HUES48 (cell line): ENCODE data around the gene KCTD20.
"Not testable (repeated sequence)": the region's sequence is repeated elsewhere in the genome, so short reads cannot be mapped to it uniquely, and the experiment has no call there.

Source experiments
- H3K27ac ChIP-seq: one replicate; pipeline ENCODE4 v1.7.0; 2013; ENCODE audit warnings: low read depth, low read length, inconsistent platforms
- H3K27me3 ChIP-seq: 2 replicates; pipeline ENCODE4 v1.6.1; 2013; ENCODE audit warnings: mild to moderate bottlenecking, low read length; ENCODE audit not compliant: control insufficient read depth, insufficient read depth
- H3K36me3 ChIP-seq: 2 replicates; pipeline ENCODE4 v1.6.1; 2013; ENCODE audit warnings: low read length; ENCODE audit not compliant: control insufficient read depth, insufficient read depth
- H3K4me1 ChIP-seq: 2 replicates; pipeline ENCODE4 v1.6.1; 2013; ENCODE audit warnings: mild to moderate bottlenecking, low read length; ENCODE audit not compliant: control insufficient read depth, insufficient read depth
- H3K4me3 ChIP-seq: 2 replicates; pipeline ENCODE4 v1.5.1; 2013; ENCODE audit warnings: mild to moderate bottlenecking, low read depth, low read length
- H3K9ac ChIP-seq: 2 replicates; pipeline ENCODE4 v1.6.1; 2013; ENCODE audit warnings: mild to moderate bottlenecking, low read depth, low read length, moderate library complexity
- H3K9me3 ChIP-seq: 2 replicates; pipeline ENCODE4 v1.6.1; 2013; ENCODE audit warnings: low read length; ENCODE audit not compliant: control insufficient read depth, insufficient read depth

Gene KCTD20

DNA sequence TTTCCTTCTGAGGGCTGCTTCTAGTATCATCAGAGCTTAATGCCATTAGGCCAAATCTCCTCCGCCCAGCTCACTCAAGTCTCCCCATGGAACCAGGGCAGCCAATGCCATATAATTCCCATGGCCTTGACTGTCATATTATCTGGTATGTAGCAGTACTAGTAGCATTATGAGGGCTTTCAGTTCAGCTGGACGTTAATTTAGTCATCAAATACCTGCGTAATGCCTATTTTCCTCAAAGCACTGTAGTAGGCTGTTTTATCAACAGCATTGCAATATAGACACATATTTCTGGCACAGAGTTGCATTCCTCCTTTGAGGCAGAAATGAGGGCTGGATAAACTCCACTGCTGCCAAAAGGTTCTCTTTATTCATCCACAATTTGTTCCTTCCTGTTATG lies 1.7 kb downstream of the KCTD20 start:
- no peaks in the 10 kb centered on the region for H3K9me3 ChIP-seq
- no peaks in the 10 kb centered on the region for H3K27me3 ChIP-seq
- no peak overlapping the region for H3K27ac ChIP-seq
- no peaks in the 10 kb centered on the region for H3K36me3 ChIP-seq
- no peak overlapping the region for H3K9ac ChIP-seq
- peak overlapping the region; percentile 89 for H3K4me3 ChIP-seq
- H3K4me1 ChIP-seq: peaks cover 18% of the 10 kb centered on the region

DNA sequence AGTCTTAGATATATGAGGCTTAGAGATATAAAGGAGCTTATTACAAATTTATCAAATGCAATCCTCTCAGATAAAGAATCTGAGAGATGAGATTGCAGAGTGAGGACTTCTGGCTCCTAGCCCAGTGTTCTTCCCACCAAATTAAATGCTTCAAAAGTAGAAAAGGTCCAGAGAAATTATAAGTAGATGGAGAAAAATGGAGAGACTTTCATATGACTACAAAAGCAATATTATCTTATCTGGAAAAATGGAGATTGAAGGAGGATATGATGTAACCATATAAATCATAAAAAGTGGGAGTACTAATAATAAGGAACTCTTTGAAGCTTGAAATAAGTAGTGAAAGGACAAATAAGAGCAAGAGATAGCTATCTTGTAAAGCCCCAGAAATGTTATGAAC lies 2.8 kb downstream of the KCTD20 start:
- no peaks in the 10 kb centered on the region for H3K27me3 ChIP-seq
- H3K9ac ChIP-seq: no peak overlapping the region
- peaks cover 18% of the 10 kb centered on the region for H3K4me1 ChIP-seq
- no peaks in the 10 kb centered on the region for H3K9me3 ChIP-seq
- H3K4me3 ChIP-seq: no peak overlapping the region
- no peak overlapping the region for H3K27ac ChIP-seq
- no peaks in the 10 kb centered on the region for H3K36me3 ChIP-seq

DNA sequence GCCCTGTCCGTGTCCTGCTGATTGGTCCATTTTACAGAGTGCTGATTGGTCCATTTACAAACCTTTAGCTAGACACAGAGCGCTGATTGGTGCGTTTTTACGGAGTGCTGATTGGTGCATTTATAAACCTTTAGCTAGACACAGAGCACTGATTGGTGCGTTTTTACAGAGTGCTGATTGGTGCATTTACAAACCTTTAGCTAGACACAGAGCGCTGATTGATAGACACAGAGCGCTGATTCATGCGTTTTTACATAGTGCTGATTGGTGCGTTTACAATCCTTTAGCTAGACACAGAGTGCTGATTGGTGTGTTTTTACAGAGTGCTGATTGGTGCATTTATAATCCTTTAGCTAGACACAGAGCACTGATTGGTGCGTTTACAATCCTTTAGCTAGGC lies 6.4 kb downstream of the KCTD20 start:
- not testable (repeated sequence) for H3K9ac ChIP-seq, H3K27ac ChIP-seq, H3K36me3 ChIP-seq, H3K27me3 ChIP-seq, H3K4me1 ChIP-seq, H3K4me3 ChIP-seq, H3K9me3 ChIP-seq

DNA sequence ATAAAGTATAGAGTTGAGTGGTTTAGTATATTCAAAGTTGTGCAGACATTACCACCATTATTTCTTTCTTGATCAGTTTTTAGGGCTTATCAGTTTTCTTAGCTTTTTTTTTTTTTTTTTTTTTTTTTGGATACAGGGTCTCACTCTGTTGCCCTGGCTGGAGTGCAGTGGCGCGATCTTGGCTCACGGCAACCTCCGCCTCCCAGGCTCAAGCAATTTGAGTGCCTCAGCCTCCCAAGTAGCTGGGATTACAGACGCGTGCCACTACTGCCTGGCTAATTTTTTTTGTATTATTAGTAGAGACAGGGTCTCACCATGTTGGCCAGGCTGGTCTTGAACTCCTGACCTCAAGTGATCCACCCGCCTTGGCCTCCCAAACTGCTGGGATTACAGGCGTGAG lies 10.1 kb downstream of the KCTD20 start:
- H3K27me3 ChIP-seq, H3K9ac ChIP-seq, H3K9me3 ChIP-seq, H3K4me1 ChIP-seq, H3K36me3 ChIP-seq, H3K27ac ChIP-seq, H3K4me3 ChIP-seq: not testable (repeated sequence)

DNA sequence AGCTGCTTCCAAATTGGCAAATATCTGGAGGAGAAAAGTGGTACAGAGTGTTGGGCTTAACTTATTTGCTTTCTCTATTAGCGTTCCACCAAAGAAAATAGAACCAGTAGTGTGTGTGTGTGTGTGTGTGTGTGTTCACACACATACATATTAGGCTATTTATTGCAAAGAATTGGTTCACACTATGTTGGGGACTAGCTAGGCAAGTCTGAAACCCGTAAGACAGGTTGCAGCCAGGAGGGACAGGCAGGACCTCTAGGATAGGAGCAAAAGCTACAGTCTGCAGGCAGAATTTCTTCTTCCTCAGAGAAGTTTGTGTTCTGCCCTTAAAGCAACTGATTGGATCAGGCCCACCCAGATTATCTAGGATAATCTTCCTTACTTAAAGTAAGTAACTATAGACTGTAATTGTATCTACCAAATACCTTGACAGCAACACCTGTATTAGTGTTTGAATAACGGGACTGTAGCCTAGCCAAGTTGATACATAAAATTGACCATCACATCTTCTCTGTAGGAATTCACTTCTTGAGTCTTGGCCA lies 12.8 kb downstream of the KCTD20 start:
- Histone ChIP-seq H3K9me3 (no peaks in the 10 kb centered on the region), H3K4me3 (no peak overlapping the region), H3K27ac (no peak overlapping the region), H3K9ac (no peak overlapping the region), H3K27me3 (no peaks in the 10 kb centered on the region), H3K36me3 (no peaks in the 10 kb centered on the region), H3K4me1 (no peaks in the 10 kb centered on the region)

DNA sequence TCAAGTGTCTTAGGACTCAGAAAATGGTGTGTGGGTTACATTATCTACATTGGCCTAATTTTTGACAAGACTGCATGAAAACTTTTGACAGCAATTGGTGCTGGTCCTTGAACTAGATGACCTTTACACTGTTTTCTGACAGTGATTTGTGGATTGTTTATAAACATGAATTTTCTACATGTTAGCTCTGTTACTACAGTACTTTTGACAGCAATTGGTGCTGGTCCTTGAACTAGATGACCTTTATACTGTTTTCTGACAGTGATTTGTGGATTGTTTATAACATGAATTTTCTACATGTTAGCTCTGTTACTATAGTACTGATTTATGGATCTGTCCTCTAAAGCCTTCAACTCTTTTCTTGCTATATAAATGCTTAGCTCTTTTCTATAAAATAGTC lies 16.7 kb downstream of the KCTD20 start:
- Histone ChIP-seq H3K4me3 (no peak overlapping the region), H3K4me1 (peaks cover 14% of the 10 kb centered on the region), H3K27ac (no peak overlapping the region), H3K9me3 (no peaks in the 10 kb centered on the region), H3K27me3 (no peaks in the 10 kb centered on the region), H3K9ac (no peak overlapping the region), H3K36me3 (no peaks in the 10 kb centered on the region)

DNA sequence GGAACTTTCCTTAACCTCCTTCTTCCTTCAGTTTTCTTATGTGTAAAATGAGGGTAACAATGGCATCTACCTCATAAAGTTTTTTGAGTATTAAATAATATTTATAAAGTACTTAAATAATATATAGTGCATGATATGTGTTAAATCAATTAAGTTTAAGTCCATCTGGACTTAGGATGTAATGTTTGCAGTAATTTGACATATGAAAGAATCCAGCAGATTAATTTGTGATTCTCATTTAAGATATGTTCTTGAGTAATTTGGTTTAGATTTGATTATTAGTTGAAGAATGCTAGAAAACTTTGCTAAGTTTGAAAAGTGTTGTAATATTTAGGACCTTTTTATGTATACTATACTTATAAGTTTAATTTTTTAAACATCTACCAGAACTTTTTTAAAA lies 18.1 kb downstream of the KCTD20 start:
- Histone ChIP-seq H3K4me1 (peaks cover 14% of the 10 kb centered on the region), H3K27ac (no peak overlapping the region), H3K9me3 (no peaks in the 10 kb centered on the region), H3K36me3 (no peaks in the 10 kb centered on the region), H3K9ac (no peak overlapping the region), H3K27me3 (no peaks in the 10 kb centered on the region), H3K4me3 (no peak overlapping the region)

DNA sequence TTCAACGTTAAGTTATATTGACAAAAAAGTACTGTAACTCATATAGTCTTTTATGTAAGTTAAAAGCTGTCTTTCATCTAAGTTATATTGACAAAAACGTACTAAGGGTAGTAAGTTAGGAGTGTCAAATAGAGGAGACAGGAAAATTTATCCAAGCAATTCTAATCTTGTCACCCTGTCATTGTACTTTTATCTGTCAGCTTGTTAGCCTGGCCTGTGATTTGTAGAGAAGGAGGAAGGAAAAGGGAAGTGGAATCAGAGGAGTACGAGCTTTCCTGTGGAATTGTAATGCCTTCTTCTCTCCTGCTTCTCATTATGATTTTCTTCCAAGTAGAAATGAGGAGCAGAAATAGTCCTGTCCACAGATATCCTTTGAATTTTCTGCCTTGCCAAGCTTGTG lies 18.8 kb downstream of the KCTD20 start:
- Histone ChIP-seq H3K4me1 (peaks cover 14% of the 10 kb centered on the region), H3K27ac (no peak overlapping the region), H3K9me3 (no peaks in the 10 kb centered on the region), H3K36me3 (no peaks in the 10 kb centered on the region), H3K27me3 (no peaks in the 10 kb centered on the region), H3K4me3 (no peak overlapping the region), H3K9ac (no peak overlapping the region)

DNA sequence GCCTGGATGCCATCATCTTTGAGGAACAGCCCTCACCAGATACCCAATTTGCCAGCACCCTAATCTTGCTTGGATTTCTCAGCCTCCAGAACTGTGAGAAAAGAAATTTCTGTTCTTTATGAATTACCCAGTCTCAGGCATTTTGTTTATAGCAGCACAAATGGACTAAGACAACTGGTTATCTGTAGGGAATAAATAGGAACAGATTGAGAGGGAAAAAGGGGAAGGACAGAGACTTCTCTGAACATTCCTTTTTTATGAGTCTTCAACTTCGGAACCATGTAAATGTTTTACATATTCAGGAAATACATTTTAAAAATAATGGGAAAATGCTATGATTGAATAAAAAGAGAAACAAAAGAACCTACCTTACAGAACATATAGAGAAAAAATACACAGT lies 20.9 kb downstream of the KCTD20 start:
- peaks cover 14% of the 10 kb centered on the region for H3K4me1 ChIP-seq
- no peak overlapping the region for H3K9ac ChIP-seq
- no peaks in the 10 kb centered on the region for H3K9me3 ChIP-seq
- H3K27ac ChIP-seq: no peak overlapping the region
- H3K27me3 ChIP-seq: no peaks in the 10 kb centered on the region
- H3K36me3 ChIP-seq: no peaks in the 10 kb centered on the region
- H3K4me3 ChIP-seq: no peak overlapping the region

DNA sequence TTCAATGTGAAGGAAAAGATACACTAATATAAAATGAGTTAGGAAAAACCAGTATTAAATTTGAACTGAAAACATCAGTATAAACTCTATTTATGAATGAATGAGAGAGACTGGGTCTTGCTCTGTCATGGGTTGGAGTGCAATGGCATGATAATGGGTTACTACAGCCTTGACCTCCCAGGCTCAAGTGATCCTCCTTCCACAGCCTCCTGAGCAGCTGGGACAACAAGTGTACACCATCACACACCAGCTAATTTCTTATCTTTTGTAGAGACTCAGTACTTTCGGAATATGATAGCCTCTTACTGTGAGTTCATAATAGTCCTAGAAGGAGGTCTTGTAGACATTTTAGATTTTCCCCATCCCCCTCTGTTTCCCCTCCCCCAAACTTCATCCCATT lies 21.4 kb downstream of the KCTD20 start:
- H3K27ac ChIP-seq: no peak overlapping the region

DNA sequence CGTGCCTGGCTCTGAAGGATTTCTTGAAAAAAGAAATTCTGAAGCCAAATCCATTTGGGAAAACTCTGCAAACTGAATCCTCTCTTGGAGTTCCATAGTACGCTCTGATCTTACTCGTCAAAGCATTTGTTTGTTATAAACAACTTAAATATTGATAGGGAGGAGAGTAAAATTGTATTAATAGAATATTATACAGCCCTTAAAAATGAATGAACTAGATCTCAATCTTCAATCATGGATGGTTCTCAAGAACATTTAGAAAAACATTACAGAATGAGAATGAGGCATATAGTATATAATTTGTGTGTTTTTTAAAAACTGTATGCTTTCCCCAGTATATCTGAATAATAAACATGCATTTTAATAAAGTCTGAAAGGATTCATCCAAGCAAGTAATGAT lies 24.8 kb downstream of the KCTD20 start:
- Histone ChIP-seq H3K9ac (no peak overlapping the region), H3K9me3 (no peaks in the 10 kb centered on the region), H3K27ac (no peak overlapping the region), H3K4me3 (no peak overlapping the region), H3K4me1 (peaks cover 14% of the 10 kb centered on the region), H3K27me3 (no peaks in the 10 kb centered on the region), H3K36me3 (peaks cover 20% of the 10 kb centered on the region)

More for the DNA sequence above, 21.4 kb downstream of the KCTD20 start:
- Histone ChIP-seq H3K4me3 (no peak overlapping the region), H3K36me3 (no peaks in the 10 kb centered on the region), H3K4me1 (peaks cover 14% of the 10 kb centered on the region), H3K9me3 (no peaks in the 10 kb centered on the region), H3K9ac (no peak overlapping the region), H3K27me3 (no peaks in the 10 kb centered on the region)

DNA sequence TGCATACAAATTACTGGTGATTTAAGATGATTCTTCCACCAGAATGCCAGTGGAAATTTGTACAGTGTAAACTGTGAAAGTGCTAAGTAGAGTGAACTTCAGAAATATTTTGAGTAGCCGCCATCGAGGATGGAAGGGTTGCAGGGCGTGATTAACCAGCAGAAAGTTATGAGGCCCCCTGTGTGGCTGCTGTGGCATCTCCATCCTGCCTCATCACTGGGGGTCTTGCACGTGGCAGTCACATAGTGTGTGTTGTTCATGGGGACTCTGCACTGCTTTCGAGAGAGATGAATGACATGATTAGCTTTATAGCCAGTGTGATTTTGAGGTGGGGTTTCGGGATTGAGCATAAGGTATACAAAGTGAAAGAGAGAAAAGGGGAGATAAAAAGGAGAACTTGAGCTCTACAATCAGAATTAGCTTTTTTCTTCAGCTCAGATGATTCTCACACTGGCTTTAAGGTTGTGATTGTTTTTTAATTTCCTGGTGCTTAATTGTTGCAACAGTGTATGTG lies 26.4 kb downstream of the KCTD20 start:
- H3K4me1 ChIP-seq: no peaks in the 10 kb centered on the region
- H3K9me3 ChIP-seq: no peaks in the 10 kb centered on the region
- H3K9ac ChIP-seq: no peak overlapping the region
- H3K27me3 ChIP-seq: no peaks in the 10 kb centered on the region
- no peak overlapping the region for H3K27ac ChIP-seq
- H3K36me3 ChIP-seq: peaks cover 20% of the 10 kb centered on the region
- no peak overlapping the region for H3K4me3 ChIP-seq
